H1 (cell line): ENCODE data around the gene SERINC5. TPM values are rescaled to one million over a fixed set of nuclear protein-coding genes. Genes with fewer than 3 reads are reported as not detected.

ENCODE experiments used
- CTCF ChIA-PET: fragments of 300-600 bp; sonication (Branson Sonifier 250); formaldehyde crosslinking; loops from one replicate; lab custom pipeline; 2021; ENCODE audit not compliant: partially characterized antibody; lab: Charles Lee
- POLR2A ChIA-PET: fragments of 300-600 bp; sonication (Branson Sonifier 250); formaldehyde crosslinking; loops from one replicate; lab custom pipeline; 2021; ENCODE audit warnings: inconsistent platforms; ENCODE audit not compliant: partially characterized antibody; lab: Charles Lee
- DNase-seq, 2 experiments: peaks; one replicate each; pipeline versions ENCODE4 v3.0.0 to v3.0.0-alpha.2; 2010 to 2022; ENCODE audit warnings: low spot score in 2 of 2, low read depth in 1 of 2, mixed read lengths in 1 of 2
- FAIRE-seq: peaks from 2 replicates; lab custom pipeline; 2011; peaks lifted over from hg19 to GRCh38; lab: Jason Lieb, UNC
- H2AFZ ChIP-seq: 2 replicates; pipeline ENCODE4 v1.8.1; 2012; ENCODE audit warnings: low read length, inconsistent platforms
- H2AK5ac ChIP-seq: 2 replicates; pipeline ENCODE4 v1.6.1; 2013; ENCODE audit warnings: low read depth, low read length
- H2BK120ac ChIP-seq: replicated peaks from 2 replicates; pipeline ENCODE3; 2013; ENCODE audit warnings: low read depth, low read length, inconsistent platforms
- H2BK12ac ChIP-seq: 2 replicates; pipeline ENCODE4 v1.6.1; 2013; ENCODE audit warnings: low read depth, low read length
- H2BK15ac ChIP-seq: 2 replicates; pipeline ENCODE4 v1.6.1; 2013; ENCODE audit warnings: low read length
- H2BK20ac ChIP-seq: 2 replicates; pipeline ENCODE4 v1.6.1; 2013; ENCODE audit warnings: low read length
- H2BK5ac ChIP-seq: 2 replicates; pipeline ENCODE4 v1.6.1; 2013; ENCODE audit warnings: low read depth, low read length
- H3K14ac ChIP-seq: 2 replicates; pipeline ENCODE4 v1.6.1; 2013; ENCODE audit warnings: inconsistent platforms; ENCODE audit not compliant: insufficient read length
- H3K18ac ChIP-seq: 2 replicates; pipeline ENCODE4 v1.6.1; 2013; ENCODE audit warnings: low read length; ENCODE audit errors: extremely low read depth
- H3K23ac ChIP-seq: 2 replicates; pipeline ENCODE4 v1.6.1; 2013; ENCODE audit warnings: inconsistent platforms; ENCODE audit not compliant: insufficient read length
- H3K23me2 ChIP-seq: 2 replicates; pipeline ENCODE4 v1.6.1; 2013; ENCODE audit warnings: low read depth, low read length
- H3K27ac ChIP-seq: 2 replicates; pipeline ENCODE4 v1.6.1; 2011; ENCODE audit warnings: low read depth, low read length, inconsistent platforms
- H3K27me3 ChIP-seq, 4 experiments: replicated peaks in 1 of 4; 1 replicate in 1 of 4; 2 replicates in 3 of 4; pipeline versions ENCODE4 v1.6.1 to v1.8.1; 2011 to 2013; ENCODE audit warnings: low read length in 3 of 4, mild to moderate bottlenecking in 3 of 4, inconsistent platforms in 2 of 4, mixed read lengths in 2 of 4, moderate library complexity in 1 of 4; ENCODE audit not compliant: control insufficient read depth in 3 of 4, insufficient read depth in 3 of 4; ENCODE audit errors: extremely low read depth in 1 of 4
- H3K36me3 ChIP-seq, 4 experiments: 2 replicates each; pipeline versions ENCODE4 v1.6.1 to v1.8.1; 2011 to 2013; ENCODE audit warnings: mild to moderate bottlenecking in 4 of 4, low read length in 3 of 4, moderate library complexity in 2 of 4, control low read depth in 1 of 4, inconsistent platforms in 1 of 4; ENCODE audit not compliant: insufficient read depth in 4 of 4, control insufficient read depth in 2 of 4
- H3K4ac ChIP-seq: replicated peaks from 2 replicates; pipeline ENCODE3; 2013; ENCODE audit warnings: low read length, low read depth, mixed read lengths, inconsistent platforms; ENCODE audit not compliant: insufficient read length
- H3K4me1 ChIP-seq, 4 experiments: replicated peaks in 1 of 4; 1 replicate in 1 of 4; 2 replicates in 3 of 4; pipeline versions ENCODE4 v1.6.1 to v1.8.1; 2011 to 2013; ENCODE audit warnings: low read length in 3 of 4, inconsistent platforms in 2 of 4, mixed read lengths in 1 of 4; ENCODE audit not compliant: insufficient read depth in 4 of 4, control insufficient read depth in 3 of 4
- H3K4me2 ChIP-seq, 2 experiments: 2 replicates each; pipeline versions ENCODE4 v1.6.1 to v1.8.1; 2011 to 2013; ENCODE audit warnings: low read depth in 2 of 2, low read length in 2 of 2, control low read depth in 1 of 2, inconsistent platforms in 1 of 2, mild to moderate bottlenecking in 1 of 2; ENCODE audit not compliant: insufficient read depth in 1 of 2
- H3K4me3 ChIP-seq, 4 experiments: fragments of 200-600, 300-600 bp in 1 of 4; sonication (generic), shearing (Covaris generic), sonication (Bioruptor Twin) in 1 of 4; 2 replicates each; pipeline versions ENCODE4 v1.5.1 to v1.8.1; 2011 to 2016; ENCODE audit warnings: low read length in 4 of 4, low read depth in 3 of 4, control low read depth in 2 of 4, inconsistent platforms in 2 of 4, mild to moderate bottlenecking in 2 of 4, mixed read lengths in 1 of 4, moderate library complexity in 1 of 4; ENCODE audit not compliant: insufficient read depth in 2 of 4; ENCODE audit errors: extremely low read depth in 1 of 4
- H3K56ac ChIP-seq: replicated peaks from 2 replicates; pipeline ENCODE3; 2013; ENCODE audit warnings: low read depth, mild to moderate bottlenecking, mixed read lengths, low read length, inconsistent platforms; ENCODE audit not compliant: insufficient read length
- H3K79me1 ChIP-seq: 2 replicates; pipeline ENCODE4 v1.6.1; 2013; ENCODE audit warnings: low read depth, low read length, control low read depth
- H3K79me2 ChIP-seq, 2 experiments: 2 replicates each; pipeline versions ENCODE4 v1.6.1 to v1.8.1; 2012 to 2013; ENCODE audit warnings: low read length in 2 of 2, mild to moderate bottlenecking in 2 of 2, inconsistent platforms in 1 of 2; ENCODE audit not compliant: insufficient read depth in 2 of 2, control insufficient read depth in 1 of 2
- H3K9ac ChIP-seq, 4 experiments: replicated peaks in 1 of 4; 1 replicate in 1 of 4; 2 replicates in 3 of 4; pipeline versions ENCODE4 v1.6.1 to v1.8.1; 2011 to 2013; ENCODE audit warnings: low read depth in 3 of 4, low read length in 3 of 4, control low read depth in 2 of 4, mild to moderate bottlenecking in 2 of 4, moderate library complexity in 2 of 4, inconsistent platforms in 1 of 4; ENCODE audit errors: extremely low read depth in 1 of 4
- H3K9me3 ChIP-seq, 2 experiments: 2 replicates each; pipeline versions ENCODE4 v1.6.1 to v1.8.1; 2012 to 2013; ENCODE audit warnings: mild to moderate bottlenecking in 2 of 2, moderate library complexity in 2 of 2, control low read depth in 1 of 2, inconsistent platforms in 1 of 2, low read depth in 1 of 2, low read length in 1 of 2, mixed read lengths in 1 of 2; ENCODE audit not compliant: insufficient read depth in 2 of 2
- H4K20me1 ChIP-seq, 2 experiments: replicated peaks in 1 of 2; 2 replicates each; pipeline versions ENCODE3 to v1.8.1; 2011 to 2013; ENCODE audit warnings: inconsistent platforms in 2 of 2, low read length in 2 of 2, mild to moderate bottlenecking in 1 of 2; ENCODE audit not compliant: insufficient read depth in 2 of 2, control insufficient read depth in 1 of 2
- H4K5ac ChIP-seq: 2 replicates; pipeline ENCODE4 v1.6.1; 2013; ENCODE audit warnings: low read length, low read depth, mixed read lengths, inconsistent platforms; ENCODE audit not compliant: insufficient read length
- H4K8ac ChIP-seq: 2 replicates; pipeline ENCODE4 v1.8.0; 2013; ENCODE audit warnings: mild to moderate bottlenecking, moderate library complexity, low read length, inconsistent platforms; ENCODE audit not compliant: insufficient read depth; ENCODE audit errors: extremely low read depth
- H4K91ac ChIP-seq: replicated peaks from 2 replicates; pipeline ENCODE3; 2013; ENCODE audit warnings: low read length, mixed read lengths, inconsistent platforms; ENCODE audit not compliant: insufficient read length
- CBX5 ChIP-seq: fragments of 300-800, 300-1000 bp; sonication (generic); IDR thresholded peaks from 2 replicates; pipeline ENCODE4 v1.7.1; 2016; ENCODE audit warnings: antibody characterized with exemption, low read length, low read depth
- CHD1 ChIP-seq: IDR thresholded peaks from 2 replicates; pipeline ENCODE4 v1.6.1; 2012; ENCODE audit warnings: low read depth, low read length, improper control_type of control experiment
- CHD2 ChIP-seq: IDR thresholded peaks from 2 replicates; pipeline ENCODE4 v1.6.1; 2012; ENCODE audit warnings: low read length, improper control_type of control experiment
- EP300 ChIP-seq, 2 experiments: IDR thresholded peaks; 1 replicate in 1 of 2; 2 replicates in 1 of 2; pipeline ENCODE4 v1.6.1; 2011 to 2012; ENCODE audit warnings: low read depth in 2 of 2, low read length in 2 of 2, mild to moderate bottlenecking in 2 of 2, borderline replicate concordance in 1 of 2, inconsistent platforms in 1 of 2, moderate library complexity in 1 of 2
- GABPA ChIP-seq: IDR thresholded peaks from 2 replicates; pipeline ENCODE4 v1.6.1; 2011; ENCODE audit warnings: mild to moderate bottlenecking, low read length, moderate library complexity, borderline replicate concordance; ENCODE audit not compliant: insufficient read depth
- HDAC2 ChIP-seq, 2 experiments: fragments of 300-600 bp in 1 of 2; sonication (generic) in 1 of 2; IDR thresholded peaks; 2 replicates each; pipeline ENCODE4 v1.6.1; 2011 to 2012; ENCODE audit warnings: low read depth in 2 of 2, low read length in 2 of 2, mild to moderate bottlenecking in 2 of 2, moderate library complexity in 2 of 2, borderline replicate concordance in 1 of 2, inconsistent platforms in 1 of 2
- TEAD4 ChIP-seq: IDR thresholded peaks from 2 replicates; pipeline ENCODE4 v1.6.1; 2012; ENCODE audit warnings: low read depth, low read length, inconsistent platforms, mixed read lengths
- WGBS, 2 experiments: shearing (Covaris generic) in 1 of 2; methylation state at CpG; one replicate each; pipeline versions ENCODE4 v1.1.6 to v1.1.7; 2013 to 2015; ENCODE audit warnings: low lambda C conversion rate in 2 of 2, mixed read lengths in 2 of 2, inconsistent platforms in 1 of 2, low coverage in 1 of 2, missing lambda C conversion rate in 1 of 2; ENCODE audit not compliant: insufficient replicate concordance in 2 of 2, insufficient coverage in 1 of 2, insufficient read length in 1 of 2; ENCODE audit errors: extremely low coverage in 1 of 2, missing lambda C conversion rate in 1 of 2; 5-methylcytosine and 5-hydroxymethylcytosine counted together
- polyA plus RNA-seq, 7 experiments: library from polyadenylated mRNA; depleted of rRNA in 3 of 7; stranded (reverse) in 5 of 7; unstranded in 2 of 7; fragments of >200 nt in 5 of 7; fragments of 200-250 nt in 2 of 7; gene quantifications; 1 replicate in 5 of 7; 2 replicates in 1 of 7; 4 replicates in 1 of 7; pipeline versions ENCODE4 v1.2.1 to v1.2.3, GENCODE V29; 2011 to 2013; ENCODE audit warnings: missing spikeins in 2 of 7, mixed read lengths in 2 of 7
- total RNA-seq: library from RNA; stranded (reverse); fragmentation: NEBNext Ultra II Directional; extraction: Animal tissue kit (Norgen Biotek cat#: 25700); gene quantifications from 2 replicates; pipeline ENCODE4 v1.2.1, GENCODE V29; 2021

The SERINC5 gene
- total and polyA plus RNA-seq, 2 of the 8 experiments (the other 6 are each of a cell fraction or from before 2014, with no cell fraction given): 32.2 to 149 TPM

DNA sequence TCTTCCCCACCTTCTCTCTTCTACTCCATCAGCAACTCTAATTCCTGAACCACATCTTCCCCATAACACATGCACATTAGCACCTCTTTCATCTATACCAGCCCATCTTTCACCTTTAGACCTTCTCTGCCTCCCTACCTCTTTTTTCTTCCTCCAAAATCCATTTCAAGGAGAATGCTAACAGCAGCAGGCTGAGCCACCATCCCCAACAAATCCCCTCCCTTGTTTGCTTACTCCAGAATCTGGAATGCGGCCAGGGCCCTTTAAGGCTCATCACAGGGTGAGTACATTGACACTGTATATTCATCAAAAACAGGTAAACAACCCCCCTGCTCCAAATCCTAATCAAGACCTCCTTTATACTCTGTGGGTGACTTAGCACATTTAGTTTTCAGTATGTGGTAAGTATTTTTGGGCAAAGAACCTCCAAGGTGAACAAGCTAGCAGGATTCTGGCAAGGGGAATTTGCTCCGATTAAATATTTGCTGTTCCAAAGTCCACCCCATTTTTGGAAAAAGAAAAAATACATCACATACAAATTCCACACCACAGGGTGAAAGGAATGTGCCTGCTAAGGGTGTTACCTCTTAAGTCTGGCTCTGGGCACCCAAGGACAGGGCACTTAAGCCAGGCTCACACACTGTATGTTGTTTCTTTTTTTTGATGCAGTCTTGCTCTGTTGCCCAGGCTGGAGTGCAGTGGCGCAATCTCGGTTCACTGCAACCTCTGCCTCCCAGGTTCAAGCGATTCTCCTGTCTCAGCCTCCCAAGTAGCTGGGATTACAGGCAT, 71.4 kb downstream of the SERINC5 start:
- Histone ChIP-seq H2BK20ac (peak overlapping the region; percentile 100), H3K36me3 (no peaks in the 10 kb centered on the region), H2BK15ac (no peak overlapping the region), H2AK5ac (peak overlapping the region; percentile 91), H3K4me3 (peak overlapping the region in 1 of 4 experiments; percentile 34; a peak in 2 of 8 replicates), H3K79me1 (no peaks in the 10 kb centered on the region; the same call in 1 of the 2 replicates), H3K9me3 (no peaks in the 10 kb centered on the region), H3K14ac (no peak overlapping the region), H2BK5ac (peak overlapping the region; percentile 98), H3K79me2 (peaks cover 0 to 55% of the 10 kb centered on the region in 2 experiments; a peak in 2 of 4 replicates), H3K23me2 (no peaks in the 10 kb centered on the region; the same call in 1 of the 2 replicates), H3K27me3 (no peaks in the 10 kb centered on the region), H4K5ac (peak overlapping the region; percentile 93), H2AFZ (no peak overlapping the region), H3K4me1 (peaks cover 25 to 46% (median 37%) of the 10 kb centered on the region in 4 experiments), H3K9ac (peak overlapping the region in 3 of 4 experiments; percentile 46 to 50 (median 48); a peak in 4 of 7 replicates), H3K56ac (peak overlapping the region; percentile 77), H3K27ac (peak overlapping the region; percentile 90), H3K18ac (peak overlapping the region; percentile 81), H2BK120ac (peak overlapping the region; percentile 96), H3K4me2 (peak overlapping the region; percentile 51 to 60), H3K23ac (no peak overlapping the region), H4K20me1 (no peaks in the 10 kb centered on the region), H4K91ac (peak overlapping the region; percentile 96), H3K4ac (peak overlapping the region; percentile 47), H2BK12ac (peak overlapping the region; percentile 98), H4K8ac (no peak overlapping the region)
- FAIRE-seq (peak; percentile 39), DNase-seq (peak in 1 of 2 experiments; percentile 54)
- ChIA-PET CTCF (interaction anchor here (1.6 to 2.5 kb wide), 2 partner anchors 73 to 93 kb away, joined by 3 to 6 read pairs; no protein-coding TSS in a partner anchor), POLR2A (interaction anchor here (0.7 to 9.5 kb wide), 19 partner anchors 8 to 93 kb away, joined by 3 to 113 read pairs (median 5); partner anchors contain the start of gene SERINC5)
- 39% methylated on average over 5 of the region's 5 CpGs; no CpG with 5 or more reads in 1 of the 2 experiments for WGBS, 2 experiments
- TF ChIP-seq CHD1 (0 out of 2 replicates have a peak, but pooled peaks have one; percentile 52), EP300 (IDR thresholded peaks at IDR 0.05; ENCODE audit: borderline replicate concordance in 1 of 2, low read depth in 2 of 2, low read length in 2 of 2) (peak in 1 of 2 experiments; percentile 33; a peak in 1 of 3 replicates), CHD2 (0 out of 2 replicates have a peak, but pooled peaks have one; percentile 5), HDAC2 (IDR thresholded peaks at IDR 0.05; ENCODE audit: borderline replicate concordance in 1 of 2, low read depth in 2 of 2, low read length in 2 of 2) (peak in 1 of 2 experiments; percentile 40; a peak in 1 of 4 replicates), TEAD4 (peak; percentile 84), CBX5 (no peak), GABPA (no peak)
